ENCODE measurements around the gene AUH. TPM values are rescaled to one million over a fixed set of nuclear protein-coding genes. Genes with fewer than 3 reads are reported as not detected.

Gene AUH
- total and polyA plus RNA-seq, 9 of the 15 experiments (the other 6 are each of a cell fraction or from before 2014, with no cell fraction given), result 3.4 to 29.0 (median 10.1) TPM

- Histone ChIP-seq H2AFZ (ENCODE audit: low read depth, low read length) (no peak overlapping the region), H3K4me3 (no peak overlapping the region), H3K9ac (ENCODE audit: insufficient read depth in 1 of 2, low read depth in 2 of 2, low read length in 2 of 2) (no peak overlapping the region), H4K20me1 (replicated peaks; ENCODE audit: control insufficient read depth, insufficient read depth, low read length) (no peaks in the 10 kb centered on the region), H3K9me3 (replicated peaks; ENCODE audit: control insufficient read depth, insufficient read depth, low read depth, low read length) (no peaks in the 10 kb centered on the region), H3K36me3 (ENCODE audit: control insufficient read depth, insufficient read depth, low read length) (no peaks in the 10 kb centered on the region), H3K4me2 (ENCODE audit: insufficient read depth, low read length) (no peak overlapping the region), H3K79me2 (ENCODE audit: control insufficient read depth, insufficient read depth, low read length) (no peaks in the 10 kb centered on the region; the same call in 2 of the 3 replicates), H3K4me1 (replicated peaks in 1 of 2; ENCODE audit: control insufficient read depth in 2 of 2, insufficient read depth in 2 of 2, low read length in 2 of 2) (no peaks in the 10 kb centered on the region), H3K9me1 (ENCODE audit: control insufficient read depth, insufficient read depth, low read length) (no peaks in the 10 kb centered on the region), H3K27ac (ENCODE audit: extremely low read depth, low read depth, low read length) (no peak overlapping the region), H3K27me3 (ENCODE audit: control insufficient read depth in 2 of 2, insufficient read depth in 2 of 2, low read length in 2 of 2) (no peaks in the 10 kb centered on the region)
- no peak for DNase-seq (ENCODE audit: extremely low read depth in 1 of 4, low spot score in 3 of 4)
- 100% methylated on average over 2 of the region's 2 CpGs for WGBS (ENCODE audit: insufficient coverage, low coverage, missing lambda C conversion rate)
- ChIA-PET CTCF (ENCODE audit: low intra/inter-chr PET ratio) (no interaction called here), POLR2A (no interaction called here)
- BruUV-seq (replicated peaks), result no TSS peak
- in situ Hi-C loops (cut with MboI) (no loop called here), intact Hi-C loops (cut with micrococcal nuclease) (no loop called here)
- no peak for FAIRE-seq
- no peak for ATAC-seq
- TF ChIP-seq RERE (CRISPR knock-in tag; IDR thresholded peaks at IDR 0.05; ENCODE audit: borderline replicate concordance) (no peak), ZSCAN29 (IDR thresholded peaks at IDR 0.05) (no peak), PHF8 (IDR thresholded peaks at IDR 0.05; ENCODE audit: borderline replicate concordance, low read length) (no peak), SMAD1 (IDR thresholded peaks at IDR 0.05; ENCODE audit: low read depth, low read length, partially characterized antibody) (no peak), HNRNPK (IDR thresholded peaks at IDR 0.05; ENCODE audit: low read depth, low read length, poor library complexity, severe bottlenecking) (no peak), ZNF354B (CRISPR knock-in tag; IDR thresholded peaks at IDR 0.05) (no peak), PHB2 (IDR thresholded peaks at IDR 0.05; ENCODE audit: low read depth) (no peak), FOSL1 (tag; conservative IDR thresholded peaks at IDR 0.05) (no peak), CUX1 (CRISPR knock-in tag; IDR thresholded peaks at IDR 0.05) (no peak), POLR2AphosphoS2 (IDR thresholded peaks at IDR 0.05; ENCODE audit: low read length) (no peak), VEZF1 (CRISPR knock-in tag; IDR thresholded peaks at IDR 0.05) (no peak)
These were observed 53.5 kb downstream of the AUH start for GRCh38 chr9:91308191-91308590.

Data from K562 (cell line).